ENCODE results near the gene FGFRL1. TPM values are rescaled to one million over a fixed set of nuclear protein-coding genes. Genes with fewer than 3 reads are reported as not detected.
A peak's percentile ranks its signal among the peaks of the same experiment; 100 is the strongest.

The FGFRL1 gene
- total RNA-seq, 1 donor from 2014 or later = 70.4 TPM

GRCh38 chr4:986428-986878, 25.0 kb upstream of the FGFRL1 start:
- Mint-ChIP-seq H3K4me1 (ENCODE audit: low read depth) (peaks cover 22% of the 10 kb centered on the region), H3K9me3 (ENCODE audit: low read depth) (no peaks in the 10 kb centered on the region), H3K36me3 (ENCODE audit: low read depth) (peaks cover 1% of the 10 kb centered on the region), H3K4me3 (ENCODE audit: unreplicated experiment) (peak overlapping the region; percentile 94), H3K27me3 (ENCODE audit: low read depth) (no peaks in the 10 kb centered on the region), H3K27ac (ENCODE audit: unreplicated experiment) (peak overlapping the region; percentile 57)
- no peak for DNase-seq (ENCODE audit: low spot score)
- TF ChIP-seq CTCF (IDR thresholded peaks at IDR 0.05) = no peak

GRCh38 chr4:986879-987623, 24.4 kb upstream of the FGFRL1 start, which contains the start of gene IDUA:
Gene IDUA, plus strand, starts transcription at chr4:987044. Its CDS starts 41 bp downstream, at chr4:987085.
- Mint-ChIP-seq H3K9me3 (ENCODE audit: low read depth) (no peaks in the 10 kb centered on the region), H3K27me3 (ENCODE audit: low read depth) (no peaks in the 10 kb centered on the region), H3K27ac (ENCODE audit: unreplicated experiment) (peak within 1 kb of the TSS; percentile 57), H3K4me1 (ENCODE audit: low read depth) (peaks cover 22% of the 10 kb centered on the region), H3K4me3 (ENCODE audit: unreplicated experiment) (peak within 1 kb of the TSS; percentile 94), H3K36me3 (ENCODE audit: low read depth) (peaks cover 1% of the 10 kb centered on the region)
- no peak for DNase-seq (ENCODE audit: low spot score)
- peak; percentile 79 for TF ChIP-seq CTCF (IDR thresholded peaks at IDR 0.05)

- no peaks in the 10 kb centered on the region for H3K9me3 Mint-ChIP-seq (ENCODE audit: low read depth)
- no peak for DNase-seq (ENCODE audit: low spot score)
- H3K27ac Mint-ChIP-seq (ENCODE audit: unreplicated experiment) = no peak overlapping the region
Measured at GRCh38 chr4:987624-988513, 23.6 kb upstream of the FGFRL1 start.

GRCh38 chr4:988726-989721, 22.4 kb upstream of the FGFRL1 start:
- Mint-ChIP-seq H3K27me3 (ENCODE audit: low read depth) (no peaks in the 10 kb centered on the region), H3K4me1 (ENCODE audit: low read depth) (peaks cover 28% of the 10 kb centered on the region)
- no peak for TF ChIP-seq CTCF (IDR thresholded peaks at IDR 0.05)

More at GRCh38 chr4:987624-988513, 23.6 kb upstream of the FGFRL1 start:
- TF ChIP-seq CTCF (IDR thresholded peaks at IDR 0.05) = no peak
- Mint-ChIP-seq H3K27me3 (ENCODE audit: low read depth) (no peaks in the 10 kb centered on the region), H3K4me3 (ENCODE audit: unreplicated experiment) (peak overlapping the region; percentile 66), H3K4me1 (ENCODE audit: low read depth) (peaks cover 28% of the 10 kb centered on the region), H3K36me3 (ENCODE audit: low read depth) (peaks cover 1% of the 10 kb centered on the region)

More at GRCh38 chr4:988726-989721, 22.4 kb upstream of the FGFRL1 start:
- Mint-ChIP-seq H3K9me3 (ENCODE audit: low read depth) (no peaks in the 10 kb centered on the region), H3K36me3 (ENCODE audit: low read depth) (peaks cover 1% of the 10 kb centered on the region), H3K27ac (ENCODE audit: unreplicated experiment) (no peak overlapping the region), H3K4me3 (ENCODE audit: unreplicated experiment) (no peak overlapping the region)
- no peak for DNase-seq (ENCODE audit: low spot score)
